Activated T-cell treated with anti-CD3 and anti-CD28 coated beads for 48 hours (primary cell): Measurements from ENCODE around the gene HOXB2.

ENCODE experiments used
- DNase-seq: peaks from one replicate; pipeline ENCODE4 v3.0.0-alpha.2; 2020; ENCODE audit warnings: low read depth

The HOXB2 gene

GRCh38 chr17:48552466-48553189 is 7.7 kb upstream of the HOXB2 start:
- DNase-seq = no peak

- no peak for DNase-seq
Measured at GRCh38 chr17:48551596-48552465, 6.9 kb upstream of the HOXB2 start.

- DNase-seq = no peak
Measured at GRCh38 chr17:48551214-48551555, 6.3 kb upstream of the HOXB2 start.

GRCh38 chr17:48550502-48551213 is 5.7 kb upstream of the HOXB2 start:
- DNase-seq = no peak

- DNase-seq = no peak
Measured at GRCh38 chr17:48549914-48550501, 5.1 kb upstream of the HOXB2 start.

GRCh38 chr17:48549281-48549630 is 4.3 kb upstream of the HOXB2 start:
- no peak for DNase-seq

- no peak for DNase-seq
Measured at GRCh38 chr17:48548523-48549280, 3.8 kb upstream of the HOXB2 start.

- DNase-seq = no peak
Measured at GRCh38 chr17:48547808-48548522, 3.1 kb upstream of the HOXB2 start.

- DNase-seq = no peak
Measured at GRCh38 chr17:48546924-48547807, 2.3 kb upstream of the HOXB2 start.

GRCh38 chr17:48546137-48546923 is 1.4 kb upstream of the HOXB2 start:
- no peak for DNase-seq

- DNase-seq = no peak
Measured at GRCh38 chr17:48545539-48545938, 630 bp upstream of the HOXB2 start.

GRCh38 chr17:48544349-48545021 is 424 bp downstream of the HOXB2 start:
- DNase-seq = peak; percentile 23

- DNase-seq = peak; percentile 35
Measured at GRCh38 chr17:48543854-48544348, 1.0 kb downstream of the HOXB2 start.

- DNase-seq = peak; percentile 61
Measured at GRCh38 chr17:48543107-48543853, 1.6 kb downstream of the HOXB2 start.

- no peak for DNase-seq
Measured at GRCh38 chr17:48542698-48543106, 2.2 kb downstream of the HOXB2 start.

GRCh38 chr17:48542114-48542656 is 2.7 kb downstream of the HOXB2 start:
- DNase-seq = no peak

GRCh38 chr17:48541577-48542113 is 3.3 kb downstream of the HOXB2 start:
- peak; percentile 35 for DNase-seq
